Uterus (tissue), 4 donors: Measurements from ENCODE around the gene CDH7. TPM values are rescaled to one million over a fixed set of nuclear protein-coding genes. Genes with fewer than 3 reads are reported as not detected.

Source experiments
- DNase-seq, 2 donors: peaks; one replicate each; pipeline ENCODE4 v3.0.0-alpha.2; 2019 to 2020
- H3K27ac ChIP-seq, 2 donors: fragments of 200-600 bp; sonication (generic); 1 replicate in 1 of 2; 2 replicates in 1 of 2; pipeline ENCODE4 v1.5.1; 2016 to 2018
- H3K27me3 ChIP-seq, 2 donors: fragments of 200-600 bp; sonication (generic); one replicate each; pipeline ENCODE4 v1.5.1; 2018 to 2019; ENCODE audit warnings: control low read depth in 1 of 2
- H3K36me3 ChIP-seq, 2 donors: fragments of 200-600 bp; sonication (generic); one replicate each; pipeline ENCODE4 v1.5.1; 2019; ENCODE audit warnings: control low read depth in 1 of 2
- H3K4me1 ChIP-seq, 2 donors: fragments of 200-600 bp; sonication (generic); one replicate each; pipeline ENCODE4 v1.5.1; 2018 to 2019; ENCODE audit warnings: control low read depth in 1 of 2
- H3K4me3 ChIP-seq, 2 donors: fragments of 200-600 bp; sonication (generic); 1 replicate in 1 of 2; 2 replicates in 1 of 2; pipeline ENCODE4 v1.5.1; 2018 to 2019; ENCODE audit warnings: mild to moderate bottlenecking in 1 of 2
- H3K9me3 ChIP-seq, 2 donors: fragments of 200-600 bp; sonication (generic); one replicate each; pipeline ENCODE4 v1.5.1; 2019; ENCODE audit warnings: control low read depth in 1 of 2
- POLR2A ChIP-seq, 2 donors: fragments of 450-650 bp; IDR thresholded peaks; one replicate each; pipeline ENCODE4 v1.6.1; 2016; ENCODE audit warnings: antibody characterized with exemption in 2 of 2, mild to moderate bottlenecking in 1 of 2, moderate library complexity in 1 of 2
- intact Hi-C: fragments of 100-400 bp; cut with DNase I; formaldehyde crosslinking; loops from one replicate; pipeline ENCODE4 v1.15.1; 2023; ENCODE audit warnings: low total_unique reads
- total RNA-seq, 4 donors: library from RNA; depleted of rRNA in 3 of 4; stranded (reverse); fragments of >200 nt in 3 of 4; gene quantifications; one replicate each; pipeline versions ENCODE4 v1.1.0 to v1.2.4, GENCODE V29; 2014 to 2023
- TF ChIP-seq, protein P1 (sequence below), 4 experiments: fragments of 200-600 bp in 2 of 4; fragments of 450-650 bp in 2 of 4; sonication (generic) in 2 of 4; IDR thresholded peaks; one replicate each; pipeline ENCODE4 v1.5.1; 2016 to 2019; ENCODE audit warnings: antibody characterized with exemption in 4 of 4, mild to moderate bottlenecking in 2 of 4, moderate library complexity in 1 of 4
- donor health status: DM: yes; HTN: yes; CAD: no.

CDH7 gene
- total RNA-seq, 4 donors from 2014 or later: 2.8 TPM; not detected in 3

DNA sequence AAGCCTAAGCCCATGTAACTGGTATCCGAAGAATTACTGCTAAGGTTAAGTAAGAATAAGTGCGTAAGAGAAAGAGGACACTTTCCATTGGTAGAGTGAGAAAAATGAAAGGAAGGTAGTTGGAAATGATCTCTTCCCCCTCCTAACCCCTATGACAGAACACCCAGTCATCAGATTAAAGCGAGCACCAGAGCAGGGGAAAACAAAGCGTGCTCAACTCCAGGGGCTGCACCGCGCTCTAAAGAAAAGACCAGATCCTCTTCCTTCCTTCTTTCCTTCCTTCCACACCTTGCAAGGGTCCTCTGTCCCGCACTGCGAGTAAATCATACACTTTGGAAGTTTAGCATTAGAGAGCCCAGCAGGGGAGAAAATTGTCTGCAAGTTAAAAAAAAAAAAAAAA lies 971 bp upstream of the CDH7 start:
- intact Hi-C loops: loop anchor here (10.0 kb wide), 1 partner anchor 55 kb away; no protein-coding TSS in a partner anchor
- Histone ChIP-seq H3K9me3 (no peaks in the 10 kb centered on the region), H3K27ac (no peak overlapping the region), H3K27me3 (peaks cover 0 to 3% of the 10 kb centered on the region in 2 donors), H3K4me1 (no peaks in the 10 kb centered on the region), H3K36me3 (no peaks in the 10 kb centered on the region), H3K4me3 (no peak overlapping the region)
- DNase-seq: no peak
- TF ChIP-seq, protein P1, sequence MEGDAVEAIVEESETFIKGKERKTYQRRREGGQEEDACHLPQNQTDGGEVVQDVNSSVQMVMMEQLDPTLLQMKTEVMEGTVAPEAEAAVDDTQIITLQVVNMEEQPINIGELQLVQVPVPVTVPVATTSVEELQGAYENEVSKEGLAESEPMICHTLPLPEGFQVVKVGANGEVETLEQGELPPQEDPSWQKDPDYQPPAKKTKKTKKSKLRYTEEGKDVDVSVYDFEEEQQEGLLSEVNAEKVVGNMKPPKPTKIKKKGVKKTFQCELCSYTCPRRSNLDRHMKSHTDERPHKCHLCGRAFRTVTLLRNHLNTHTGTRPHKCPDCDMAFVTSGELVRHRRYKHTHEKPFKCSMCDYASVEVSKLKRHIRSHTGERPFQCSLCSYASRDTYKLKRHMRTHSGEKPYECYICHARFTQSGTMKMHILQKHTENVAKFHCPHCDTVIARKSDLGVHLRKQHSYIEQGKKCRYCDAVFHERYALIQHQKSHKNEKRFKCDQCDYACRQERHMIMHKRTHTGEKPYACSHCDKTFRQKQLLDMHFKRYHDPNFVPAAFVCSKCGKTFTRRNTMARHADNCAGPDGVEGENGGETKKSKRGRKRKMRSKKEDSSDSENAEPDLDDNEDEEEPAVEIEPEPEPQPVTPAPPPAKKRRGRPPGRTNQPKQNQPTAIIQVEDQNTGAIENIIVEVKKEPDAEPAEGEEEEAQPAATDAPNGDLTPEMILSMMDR (IDR thresholded peaks at IDR 0.05): no peak
- TF ChIP-seq POLR2A (IDR thresholded peaks at IDR 0.05): no peak

DNA sequence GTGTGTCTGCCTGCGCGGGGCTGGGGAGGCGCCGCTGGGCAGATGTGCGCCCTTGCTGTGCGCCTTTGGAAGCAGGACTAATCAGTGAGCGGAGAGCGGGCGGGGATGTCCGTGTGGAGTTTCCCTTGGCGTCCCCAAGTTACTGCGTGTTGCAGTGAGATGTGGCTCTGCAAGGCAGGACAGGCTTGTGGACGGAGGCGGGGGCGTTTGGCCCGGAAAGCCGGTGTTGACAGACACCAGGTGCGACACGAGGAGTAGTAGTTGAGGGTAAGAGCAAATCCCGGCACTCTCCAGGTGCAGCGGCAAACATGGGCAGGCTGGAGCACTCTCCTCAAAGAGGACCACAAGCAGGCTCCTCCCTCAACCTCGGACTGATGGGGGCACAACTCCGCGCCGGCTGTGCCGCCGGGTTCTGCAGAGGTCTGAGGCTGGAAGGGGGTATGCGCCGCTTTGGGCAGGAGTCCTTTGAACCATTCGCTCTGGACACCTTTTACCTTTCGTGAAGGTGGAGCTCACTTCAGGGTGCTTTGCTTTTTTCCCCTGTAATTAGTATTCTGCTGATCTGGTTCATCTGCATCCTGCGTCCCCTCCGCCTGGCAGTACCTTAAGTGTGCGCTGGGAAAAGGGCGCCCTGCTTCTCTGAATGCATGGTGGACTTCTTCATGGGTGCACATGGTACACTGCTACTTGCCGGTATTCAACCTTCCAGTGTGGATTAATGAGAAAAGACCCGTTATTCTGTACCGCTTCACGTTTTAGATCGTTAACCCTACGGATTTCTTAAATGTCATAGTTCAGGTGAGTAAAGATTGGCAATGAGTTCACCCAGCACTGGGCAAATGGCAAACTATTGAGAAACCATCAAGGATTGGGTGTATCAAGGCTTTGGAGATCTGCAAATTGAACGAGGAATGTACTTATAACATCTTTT lies 608 bp downstream of the CDH7 start:
- Histone ChIP-seq H3K4me1 (no peaks in the 10 kb centered on the region), H3K27me3 (peaks cover 0 to 3% of the 10 kb centered on the region in 2 donors), H3K36me3 (no peaks in the 10 kb centered on the region), H3K27ac (no peak overlapping the region), H3K4me3 (no peak overlapping the region), H3K9me3 (no peaks in the 10 kb centered on the region)
- intact Hi-C loops: no loop called here
- DNase-seq: no peak
- TF ChIP-seq, protein P1 (IDR thresholded peaks at IDR 0.05): no peak
- TF ChIP-seq POLR2A (IDR thresholded peaks at IDR 0.05): no peak

- Histone ChIP-seq H3K4me1 (no peaks in the 10 kb centered on the region), H3K9me3 (no peaks in the 10 kb centered on the region), H3K36me3 (no peaks in the 10 kb centered on the region), H3K27me3 (peaks cover 0 to 3% of the 10 kb centered on the region in 2 donors), H3K27ac (no peak overlapping the region), H3K4me3 (no peak overlapping the region)
- intact Hi-C loops: no loop called here
- no peak for DNase-seq
- TF ChIP-seq, protein P1 (IDR thresholded peaks at IDR 0.05): no peak
- no peak for TF ChIP-seq POLR2A (IDR thresholded peaks at IDR 0.05)
These were observed 2.0 kb downstream of the CDH7 start for GRCh38 chr18:65752625-65753325.

- intact Hi-C loops: no loop called here
- Histone ChIP-seq H3K36me3 (no peaks in the 10 kb centered on the region), H3K9me3 (no peaks in the 10 kb centered on the region), H3K27ac (no peak overlapping the region), H3K4me3 (no peak overlapping the region), H3K4me1 (no peaks in the 10 kb centered on the region), H3K27me3 (peaks cover 0 to 3% of the 10 kb centered on the region in 2 donors)
- TF ChIP-seq, protein P1 (IDR thresholded peaks at IDR 0.05): no peak
- no peak for TF ChIP-seq POLR2A (IDR thresholded peaks at IDR 0.05)
- DNase-seq: no peak
These were observed 2.7 kb downstream of the CDH7 start for GRCh38 chr18:65753520-65753919.

- Histone ChIP-seq H3K36me3 (no peaks in the 10 kb centered on the region), H3K4me1 (no peaks in the 10 kb centered on the region), H3K27me3 (peaks cover 0 to 3% of the 10 kb centered on the region in 2 donors), H3K27ac (no peak overlapping the region), H3K9me3 (no peaks in the 10 kb centered on the region), H3K4me3 (no peak overlapping the region)
- no peak for TF ChIP-seq POLR2A (IDR thresholded peaks at IDR 0.05)
- TF ChIP-seq, protein P1 (IDR thresholded peaks at IDR 0.05): no peak
- DNase-seq: no peak
- intact Hi-C loops: no loop called here
These were observed 3.3 kb downstream of the CDH7 start for GRCh38 chr18:65754121-65754520.
